Measurements from ENCODE around the gene CXCL14. TPM values are rescaled to one million over a fixed set of nuclear protein-coding genes. Genes with fewer than 3 reads are reported as not detected.

The CXCL14 gene
- total RNA-seq, 6 experiments from 2014 or later: 2.3 to 12.2 (median 3.8) TPM

DNA sequence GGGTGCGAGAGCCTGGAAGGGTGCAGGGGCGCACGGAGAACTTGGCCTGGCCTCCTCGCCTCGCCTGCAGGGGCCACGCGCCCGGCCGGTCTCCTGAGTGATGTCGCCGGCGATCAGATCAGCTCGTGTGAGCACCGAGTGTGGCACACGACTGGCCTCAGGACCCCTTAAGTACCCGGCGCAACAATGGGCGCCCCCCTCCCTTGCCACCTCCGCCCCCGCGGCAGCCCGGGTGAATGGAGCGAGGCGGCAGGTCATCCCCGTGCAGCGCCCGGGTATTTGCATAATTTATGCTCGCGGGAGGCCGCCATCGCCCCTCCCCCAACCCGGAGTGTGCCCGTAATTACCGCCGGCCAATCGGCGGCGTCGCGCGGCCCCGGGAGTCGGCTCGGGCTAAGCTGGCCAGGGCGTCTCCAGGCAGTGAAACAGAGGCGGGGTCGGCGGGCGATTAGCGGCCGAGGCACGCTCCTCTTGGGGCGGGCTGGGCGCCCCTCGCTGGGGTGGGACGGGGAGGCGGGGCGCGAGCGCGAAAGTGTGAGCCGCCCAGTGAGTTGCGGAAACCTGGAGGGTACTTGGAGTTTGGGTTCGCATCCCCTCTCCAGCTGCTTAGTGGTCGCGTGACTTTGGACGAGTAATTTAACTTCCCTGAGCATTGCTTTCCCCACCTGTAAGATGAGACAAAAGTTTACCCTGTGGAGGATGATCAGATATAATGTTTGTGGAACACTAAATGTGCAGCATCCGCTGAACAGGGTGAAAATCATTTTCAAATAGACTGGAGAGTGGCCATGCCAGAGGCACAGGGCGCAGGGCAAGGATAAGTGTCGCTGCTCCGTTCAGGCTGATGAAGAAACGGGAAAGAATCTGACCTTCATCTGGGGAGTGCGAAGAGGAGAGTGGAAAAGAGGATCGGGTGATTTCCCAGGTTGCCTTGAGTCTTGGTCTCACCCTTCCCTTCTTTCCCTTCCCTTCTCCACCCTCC is 42.7 kb downstream of the CXCL14 start, which contains the start of gene NEUROG1:
Gene NEUROG1 (minus strand): TSS at position 145 of the 982 bp plus-strand sequence. CDS start 274 bp downstream, outside the sequence.
- peaks cover 0 to 8% of the 10 kb centered on the region in 2 donors for H3K27me3 ChIP-seq
- H3K36me3 ChIP-seq: no peaks in the 10 kb centered on the region
- H3K4me3 ChIP-seq: no peak within 1 kb of the TSS

DNA sequence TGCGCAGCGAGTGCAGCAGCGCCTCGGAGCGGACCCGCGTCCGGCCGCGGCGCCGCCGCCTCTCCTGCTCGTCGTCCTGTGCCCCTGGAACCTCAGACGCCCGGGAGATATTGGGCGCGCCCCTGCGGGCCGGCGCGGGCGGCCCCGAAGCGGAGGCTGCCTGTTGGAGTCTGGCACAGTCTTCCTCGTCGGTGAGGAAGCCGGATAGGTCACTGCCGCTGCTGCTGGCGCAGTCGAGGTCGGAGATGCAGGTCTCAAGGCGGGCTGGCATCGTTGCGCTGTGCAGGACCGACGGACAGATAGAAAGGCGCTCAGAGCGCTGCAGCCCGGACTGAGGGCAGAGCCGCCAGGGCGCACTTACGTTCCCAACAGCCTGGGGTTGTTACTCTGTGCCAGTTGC is 43.4 kb downstream of the CXCL14 start:
- Histone ChIP-seq H3K27ac (no peak overlapping the region), H3K36me3 (no peaks in the 10 kb centered on the region), H3K9me3 (no peaks in the 10 kb centered on the region), H3K4me1 (peaks cover 0 to 16% (median 0%) of the 10 kb centered on the region in 4 donors), H3K4me3 (no peak overlapping the region), H3K27me3 (peaks cover 0 to 8% of the 10 kb centered on the region in 2 donors)
- TF ChIP-seq CTCF (IDR thresholded peaks at IDR 0.05) (no peak), POLR2A (IDR thresholded peaks at IDR 0.05) (no peak)
- no peak for DNase-seq
- intact Hi-C loops (cut with DNase I): no loop called here
- peak in 1 of 4 donors; percentile 21 for ATAC-seq
- WGBS (ENCODE audit: insufficient coverage, low coverage, low lambda C conversion rate, missing lambda C conversion rate): 7% methylated on average over 3 of the region's 44 CpGs

More for the DNA sequence above, 42.7 kb downstream of the CXCL14 start, which contains the start of gene NEUROG1:
- Histone ChIP-seq H3K27ac (no peak within 1 kb of the TSS), H3K9me3 (no peaks in the 10 kb centered on the region), H3K4me1 (peaks cover 0 to 16% (median 0%) of the 10 kb centered on the region in 4 donors)
- TF ChIP-seq POLR2A (IDR thresholded peaks at IDR 0.05) (no peak), CTCF (IDR thresholded peaks at IDR 0.05) (no peak)
- intact Hi-C loops (cut with DNase I): no loop called here
- WGBS (ENCODE audit: insufficient coverage, low coverage, low lambda C conversion rate, missing lambda C conversion rate): 11% methylated on average over 8 of the region's 74 CpGs
- no peak for ATAC-seq
- DNase-seq: no peak

DNA sequence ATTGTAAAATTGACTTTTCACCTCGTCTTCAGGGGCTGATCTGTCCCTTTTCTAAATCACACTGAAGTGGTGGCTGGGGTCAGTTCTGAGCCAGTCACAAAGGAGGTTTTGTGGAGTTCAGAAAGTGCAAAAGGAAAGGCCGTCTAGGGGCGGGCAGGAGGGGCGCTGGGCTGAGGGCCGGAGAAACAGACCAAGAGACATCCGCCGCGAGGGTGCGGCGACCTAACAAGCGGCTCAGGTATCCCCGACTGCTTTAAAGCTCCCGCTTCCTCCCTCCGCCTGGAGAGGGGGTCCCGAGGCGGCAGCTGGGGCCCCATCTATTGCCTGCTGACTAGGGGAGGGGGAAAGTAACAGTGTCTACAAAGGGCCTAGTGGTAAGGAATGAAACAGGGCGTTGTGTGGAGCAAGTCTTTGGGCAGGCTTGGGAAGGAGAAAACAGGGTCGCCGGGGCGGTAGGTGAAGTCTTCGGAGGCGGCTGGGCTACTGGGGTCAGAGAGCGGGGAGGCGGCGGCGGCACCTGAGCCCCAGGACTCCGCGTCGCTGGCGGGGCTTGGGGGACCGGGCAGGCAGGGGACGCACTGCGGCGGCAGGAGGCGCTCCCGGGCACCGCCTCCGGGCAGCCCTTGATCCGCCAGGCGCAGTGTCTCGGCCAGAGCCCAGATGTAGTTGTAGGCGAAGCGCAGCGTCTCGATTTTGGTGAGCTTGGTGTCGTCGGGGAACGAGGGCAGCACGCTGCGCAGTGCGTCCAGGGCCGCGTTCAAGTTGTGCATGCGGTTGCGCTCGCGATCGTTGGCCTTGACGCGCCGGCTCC is 44.0 kb downstream of the CXCL14 start:
- H3K36me3 ChIP-seq: no peaks in the 10 kb centered on the region
- H3K27me3 ChIP-seq: peaks cover 0 to 8% of the 10 kb centered on the region in 2 donors
- intact Hi-C loops (cut with DNase I): no loop called here
- no peak overlapping the region for H3K27ac ChIP-seq
- H3K9me3 ChIP-seq: no peaks in the 10 kb centered on the region
- ATAC-seq (peak in 1 of 4 donors; percentile 47), DNase-seq (no peak)
- TF ChIP-seq CTCF (IDR thresholded peaks at IDR 0.05) (peak in 1 of 4 donors; percentile 17), POLR2A (IDR thresholded peaks at IDR 0.05) (no peak)
- peaks cover 0 to 16% (median 0%) of the 10 kb centered on the region in 4 donors for H3K4me1 ChIP-seq
- WGBS (ENCODE audit: insufficient coverage, low coverage, low lambda C conversion rate, missing lambda C conversion rate): 5% methylated on average over 17 of the region's 61 CpGs
- no peak overlapping the region for H3K4me3 ChIP-seq

DNA sequence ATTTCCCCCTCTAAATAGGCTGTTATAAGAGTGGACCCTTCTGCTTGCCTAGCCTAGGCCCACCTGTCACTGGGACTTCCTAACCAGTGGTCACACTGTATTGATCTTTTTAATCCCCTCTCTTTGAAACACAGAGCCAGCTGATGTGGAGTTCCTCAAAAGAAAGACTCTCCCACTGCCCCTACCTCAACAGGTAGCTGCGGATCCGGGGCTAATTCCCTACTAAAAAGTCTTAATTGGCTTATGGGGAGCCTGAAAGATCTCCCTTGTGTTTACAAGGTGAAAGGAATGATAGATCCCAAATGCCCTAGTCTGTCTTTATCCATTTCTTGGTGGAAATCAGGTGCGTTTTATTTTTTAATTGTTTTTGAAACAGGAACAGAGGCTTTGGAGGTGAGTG is 45.0 kb downstream of the CXCL14 start:
- Histone ChIP-seq H3K27me3 (peaks cover 0 to 8% of the 10 kb centered on the region in 2 donors), H3K9me3 (no peaks in the 10 kb centered on the region), H3K4me1 (peaks cover 0 to 16% (median 0%) of the 10 kb centered on the region in 4 donors), H3K36me3 (no peaks in the 10 kb centered on the region), H3K4me3 (no peak overlapping the region), H3K27ac (no peak overlapping the region)
- no peak for ATAC-seq
- TF ChIP-seq CTCF (IDR thresholded peaks at IDR 0.05) (no peak), POLR2A (IDR thresholded peaks at IDR 0.05) (no peak)
- DNase-seq: no peak
- intact Hi-C loops (cut with DNase I): no loop called here
- 25% methylated on average over 3 of the region's 3 CpGs for WGBS (ENCODE audit: insufficient coverage, low coverage, low lambda C conversion rate, missing lambda C conversion rate)
